Activated CD4-positive, CD25-positive, alpha-beta regulatory T cell (primary cell): Measurements from ENCODE around the gene ZNF778.

Experiments used
- DNase-seq, 4 experiments: peaks; one replicate each; lab custom pipeline; 2025; lab: John Stamatoyannopoulos, UW

ZNF778 gene

DNA sequence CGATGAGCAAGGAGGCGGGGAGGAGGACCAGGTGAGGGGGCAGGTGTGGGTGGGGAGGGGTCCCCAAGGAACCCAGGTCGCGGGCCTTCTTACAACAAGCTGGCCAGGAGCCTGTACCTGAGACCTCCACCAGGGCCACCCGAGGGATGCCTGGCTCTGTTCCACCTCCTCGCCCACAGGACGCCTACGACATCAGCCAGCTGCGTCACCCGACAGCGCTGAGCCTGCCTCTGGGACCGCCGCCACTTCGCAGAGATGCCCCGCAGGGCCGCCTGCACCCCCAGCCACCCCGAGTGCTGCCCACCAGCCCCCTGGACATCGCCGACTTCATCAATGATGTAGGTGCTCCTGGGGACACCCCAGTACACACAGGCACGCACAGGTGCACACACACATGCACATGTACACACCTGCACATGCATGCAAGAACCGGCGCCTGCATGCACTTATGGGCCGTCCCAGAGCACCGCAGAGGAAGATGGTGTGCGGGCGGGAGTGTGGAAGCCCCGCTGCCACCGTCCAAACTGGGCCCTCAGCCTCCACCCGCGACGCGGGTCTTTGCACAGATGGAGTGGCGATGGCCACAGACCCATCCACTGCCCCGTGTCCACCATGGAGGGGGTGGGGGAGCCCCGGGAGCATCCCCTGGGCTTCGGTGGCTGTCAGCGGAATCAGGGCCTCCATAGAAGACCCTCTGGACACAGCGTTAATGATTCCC is 23.8 kb upstream of the ZNF778 start:
- no peak for DNase-seq

DNA sequence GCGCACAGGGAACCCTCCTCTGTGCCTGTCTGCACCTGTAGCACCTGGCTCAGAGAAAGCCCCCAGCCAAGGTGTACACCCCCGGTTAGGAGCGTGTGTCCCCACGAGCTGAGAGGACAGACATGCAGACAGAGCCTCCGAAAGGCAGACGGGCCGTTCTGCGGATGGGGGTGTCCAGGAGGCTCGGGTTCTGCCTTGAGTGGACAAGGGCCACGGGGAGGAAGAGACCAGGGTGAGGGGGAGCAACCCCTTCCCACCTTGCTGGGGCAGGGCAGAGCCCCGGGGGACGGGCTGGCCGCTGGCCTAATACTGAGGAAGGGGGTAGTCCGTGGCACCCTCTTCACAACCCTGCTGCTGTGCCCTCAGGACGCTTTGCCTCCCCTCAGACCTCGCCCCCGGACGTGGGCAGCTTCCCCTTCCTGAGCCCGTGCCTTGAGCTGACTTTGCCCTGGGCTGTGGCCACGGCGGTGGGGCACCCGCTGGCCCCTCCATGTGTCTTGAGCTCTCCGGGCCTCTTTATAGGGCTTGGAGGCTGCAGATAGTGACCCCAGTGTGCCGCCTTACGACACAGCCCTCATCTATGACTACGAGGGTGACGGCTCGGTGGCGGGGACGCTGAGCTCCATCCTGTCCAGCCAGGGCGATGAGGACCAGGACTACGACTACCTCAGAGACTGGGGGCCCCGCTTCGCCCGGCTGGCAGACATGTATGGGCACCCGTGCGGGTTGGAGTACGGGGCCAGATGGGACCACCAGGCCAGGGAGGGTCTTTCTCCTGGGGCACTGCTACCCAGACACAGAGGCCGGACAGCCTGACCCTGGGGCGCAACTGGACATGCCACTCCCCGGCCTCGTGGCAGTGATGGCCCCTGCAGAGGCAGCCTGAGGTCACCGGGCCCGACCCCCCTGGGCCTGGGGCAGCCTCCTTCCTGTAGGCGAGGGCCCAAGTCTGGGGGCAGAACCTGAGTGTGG is 22.9 kb upstream of the ZNF778 start:
- no peak for DNase-seq

DNA sequence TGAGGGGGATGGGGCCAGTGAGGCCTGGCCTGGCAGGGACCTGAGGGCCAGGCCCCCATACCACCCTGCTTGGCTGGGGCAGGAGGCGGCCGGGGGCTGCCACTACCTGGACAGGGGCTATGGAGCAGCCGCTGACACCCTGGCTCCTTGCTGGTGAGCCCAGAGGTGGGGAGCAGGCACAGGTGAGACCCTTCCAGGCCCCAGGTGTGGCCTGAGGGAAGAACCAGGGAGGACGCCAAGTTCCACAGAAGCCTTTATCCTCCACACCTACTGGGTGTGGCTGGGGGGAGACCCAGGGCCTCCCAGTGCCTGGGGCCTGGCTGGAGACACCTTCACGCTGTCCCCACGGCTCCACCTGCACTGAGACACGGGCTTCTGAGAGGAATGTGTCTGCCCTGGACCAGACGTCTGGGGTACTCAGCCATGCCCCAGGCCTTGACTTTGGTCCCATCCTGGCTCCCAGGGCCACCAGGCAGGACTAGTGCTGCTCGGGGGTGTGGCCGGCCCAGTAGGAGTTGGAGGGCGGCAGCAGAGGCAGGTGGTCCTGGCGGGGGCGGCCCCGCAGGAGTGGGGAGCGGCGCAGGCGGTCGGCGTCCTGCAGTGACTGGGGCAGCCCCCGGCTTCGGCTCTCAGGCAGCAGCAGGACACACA is 21.9 kb upstream of the ZNF778 start:
- no peak for DNase-seq

DNA sequence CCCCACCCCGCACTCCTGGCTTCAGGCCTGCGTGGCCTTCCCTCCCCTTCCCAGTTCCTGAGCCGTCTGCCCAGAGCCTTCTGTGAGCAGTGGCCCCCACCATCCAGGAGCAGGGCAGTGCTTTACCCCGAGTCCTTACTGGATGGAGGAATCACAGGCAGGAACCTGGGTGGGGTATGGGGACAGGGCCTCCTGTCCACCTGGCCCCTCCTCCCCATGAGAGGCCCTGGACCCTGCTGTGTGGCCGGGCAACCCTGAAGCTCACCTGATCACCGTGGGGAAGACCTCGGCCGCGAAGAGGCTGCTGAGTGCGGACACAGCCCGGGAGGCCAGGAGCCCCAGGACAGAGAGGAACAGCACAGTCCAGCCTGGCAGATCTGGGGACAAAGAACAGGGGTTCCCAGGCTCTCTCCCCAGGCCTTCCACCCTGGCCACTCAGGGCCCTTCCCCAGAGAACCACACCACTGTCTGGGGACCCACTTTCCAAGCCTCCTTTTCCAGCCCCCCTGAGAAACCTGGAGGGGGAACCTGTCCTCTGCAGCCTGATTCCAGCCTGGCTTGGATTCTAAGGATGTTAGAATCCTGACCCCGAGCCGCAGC is 20.4 kb upstream of the ZNF778 start:
- no peak for DNase-seq

DNA sequence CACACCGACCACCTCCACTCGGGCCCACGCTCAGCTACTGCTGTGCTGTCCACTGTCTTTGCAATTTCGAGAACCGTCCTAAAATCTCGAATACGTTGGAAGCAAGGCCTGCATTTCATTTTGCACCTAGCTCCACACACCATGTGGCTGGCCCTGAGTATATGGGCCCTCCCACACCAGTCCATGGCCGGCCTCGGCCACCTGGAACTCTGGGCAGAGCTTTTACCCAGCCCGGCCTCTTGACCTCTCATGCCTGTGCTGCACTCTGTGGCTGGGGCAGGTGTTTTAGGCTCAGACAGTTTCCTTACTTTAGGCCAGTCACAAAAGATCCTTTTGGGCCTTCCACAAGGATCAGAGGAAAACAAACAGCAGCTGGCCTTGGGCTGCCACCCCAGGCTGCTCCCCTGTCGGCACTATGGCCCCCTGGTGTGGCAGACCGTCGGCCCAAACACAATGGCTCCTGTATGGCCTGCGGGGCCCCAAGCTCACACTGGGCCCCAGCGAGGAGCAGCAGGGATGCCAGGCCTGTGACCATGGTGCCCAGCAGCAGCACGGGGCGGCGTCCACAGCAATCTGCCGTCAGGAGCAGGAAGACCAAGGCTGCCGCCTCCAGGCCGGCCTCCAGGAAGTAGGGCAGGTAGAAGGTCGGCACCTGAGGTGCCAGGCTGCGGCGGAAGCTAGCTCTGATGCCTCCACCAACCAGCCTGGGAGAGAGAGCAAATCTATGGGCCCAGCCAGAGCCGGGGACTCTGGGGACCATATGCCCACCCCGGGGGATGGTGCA is 19.7 kb upstream of the ZNF778 start:
- DNase-seq: no peak

DNA sequence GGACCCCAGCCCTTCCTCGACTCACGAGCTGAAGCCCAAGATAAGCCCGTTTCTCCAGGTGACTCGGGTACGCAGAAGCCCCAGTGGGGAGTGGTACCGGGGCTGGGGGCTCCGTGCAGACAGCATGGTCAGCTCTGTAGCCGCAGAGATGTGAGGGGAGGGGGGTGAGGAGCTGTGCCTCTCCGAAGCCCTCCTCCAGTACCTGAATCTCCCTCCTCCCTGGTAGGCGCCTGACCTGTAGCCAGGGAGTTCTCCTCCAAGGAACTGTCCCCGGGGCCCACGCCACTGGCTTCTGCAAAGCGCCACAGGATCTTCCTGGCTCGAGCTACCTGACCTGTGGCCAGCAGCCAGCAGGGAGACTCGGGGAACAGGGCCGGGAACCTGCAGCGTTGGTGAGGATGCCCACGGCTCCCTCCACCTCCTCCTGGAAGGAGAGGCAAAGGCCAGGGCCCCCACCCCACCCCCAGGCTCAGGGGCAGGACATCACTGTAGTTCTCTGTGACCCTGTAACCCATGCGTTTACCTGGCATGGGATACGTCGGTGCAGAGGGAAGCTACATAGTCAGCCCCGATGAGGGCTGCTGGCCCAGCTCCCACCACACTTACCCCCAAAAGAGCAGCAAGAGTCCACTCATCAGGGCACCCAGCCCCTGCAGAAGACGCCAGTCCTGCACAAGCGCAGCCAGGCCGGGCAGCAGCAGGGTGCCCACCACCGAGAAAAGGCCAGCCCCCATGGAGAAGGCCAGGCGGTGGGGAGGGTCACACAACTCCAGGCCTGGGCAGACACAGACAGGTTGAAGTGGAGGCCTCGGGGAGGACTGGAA is 18.9 kb upstream of the ZNF778 start:
- DNase-seq: no peak

DNA sequence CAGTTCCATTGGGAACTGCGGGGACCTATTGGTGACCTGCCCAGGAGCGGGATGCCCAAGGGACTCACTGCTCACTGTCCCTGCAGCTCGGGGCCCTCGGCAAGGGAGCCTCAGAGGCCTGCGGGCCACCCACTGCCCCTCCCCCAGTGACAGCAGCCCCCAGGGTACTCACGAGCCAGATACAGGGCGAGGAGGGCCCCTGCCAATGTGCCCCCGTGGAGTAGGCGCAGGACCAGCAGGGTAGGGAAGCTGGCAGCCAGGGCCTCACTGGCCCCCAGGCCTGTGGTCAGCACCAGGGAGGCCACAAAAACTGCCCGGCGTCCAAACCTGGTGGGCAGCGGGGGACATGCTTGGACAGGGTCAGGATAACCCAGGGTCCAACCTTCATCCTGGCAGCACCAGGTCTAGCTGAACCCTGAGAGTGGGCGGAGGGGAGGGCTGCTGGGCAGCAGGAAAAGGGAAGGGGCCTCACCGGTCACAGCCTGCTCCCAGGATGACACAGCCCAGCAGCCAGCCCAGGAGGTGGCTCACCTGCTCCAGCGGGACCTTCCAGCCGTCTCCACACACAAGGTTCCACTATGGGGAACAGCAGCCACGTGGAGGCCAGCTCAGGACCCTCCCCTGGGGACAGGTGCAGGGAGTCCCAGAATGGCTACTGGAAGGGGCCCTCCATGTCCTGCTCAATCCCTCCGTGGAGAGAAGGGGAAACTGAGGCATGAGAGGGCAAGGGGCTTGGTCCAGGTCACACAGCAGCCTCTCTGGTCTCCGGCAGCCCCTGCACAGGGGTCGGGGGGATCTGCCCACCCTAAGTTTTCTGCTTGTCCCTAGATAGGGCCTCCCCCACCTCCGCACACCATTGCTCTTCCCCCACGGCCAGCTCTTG is 18.0 kb upstream of the ZNF778 start:
- no peak for DNase-seq

DNA sequence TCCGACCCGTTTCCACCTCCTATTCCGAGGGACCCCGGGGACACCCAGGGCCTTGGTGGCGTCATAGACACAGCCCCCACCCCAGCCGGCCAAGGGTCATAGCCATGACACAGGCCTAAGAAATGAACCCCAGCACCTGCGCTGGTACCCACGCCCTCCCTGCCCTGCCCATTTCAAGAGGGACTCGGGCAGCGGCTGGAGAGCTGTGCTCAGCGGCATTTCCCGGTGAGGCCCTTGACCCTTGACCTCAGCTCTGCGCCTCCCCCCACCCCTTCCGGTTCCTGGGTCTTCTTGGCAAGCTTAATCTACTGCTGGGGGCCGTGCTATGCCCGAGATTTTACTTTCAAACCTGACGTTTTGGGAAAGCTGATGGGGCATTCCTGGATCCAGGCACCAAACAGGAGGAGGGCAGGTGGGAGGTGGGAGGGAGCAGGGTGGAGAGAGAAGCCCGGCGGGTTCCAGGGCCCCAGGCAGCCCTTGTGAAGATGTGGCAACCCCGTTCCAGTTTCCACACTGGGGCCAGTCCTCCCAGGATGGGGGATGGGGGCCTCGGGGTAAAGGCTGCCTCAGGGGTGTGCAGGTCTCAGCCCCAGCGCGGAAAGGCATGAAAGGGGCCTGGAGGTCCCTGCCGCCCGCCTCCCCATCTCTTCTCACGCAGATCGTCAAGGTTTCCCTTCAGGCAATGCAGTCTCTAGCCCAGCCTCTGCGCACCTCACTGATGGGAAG is 17.2 kb upstream of the ZNF778 start, which contains the start of gene SLC22A31:
SLC22A31 (minus strand) TSS at position 414 of the 726 bp plus-strand sequence; CDS start at position 378, 36 bp downstream.
- no peak for DNase-seq

DNA sequence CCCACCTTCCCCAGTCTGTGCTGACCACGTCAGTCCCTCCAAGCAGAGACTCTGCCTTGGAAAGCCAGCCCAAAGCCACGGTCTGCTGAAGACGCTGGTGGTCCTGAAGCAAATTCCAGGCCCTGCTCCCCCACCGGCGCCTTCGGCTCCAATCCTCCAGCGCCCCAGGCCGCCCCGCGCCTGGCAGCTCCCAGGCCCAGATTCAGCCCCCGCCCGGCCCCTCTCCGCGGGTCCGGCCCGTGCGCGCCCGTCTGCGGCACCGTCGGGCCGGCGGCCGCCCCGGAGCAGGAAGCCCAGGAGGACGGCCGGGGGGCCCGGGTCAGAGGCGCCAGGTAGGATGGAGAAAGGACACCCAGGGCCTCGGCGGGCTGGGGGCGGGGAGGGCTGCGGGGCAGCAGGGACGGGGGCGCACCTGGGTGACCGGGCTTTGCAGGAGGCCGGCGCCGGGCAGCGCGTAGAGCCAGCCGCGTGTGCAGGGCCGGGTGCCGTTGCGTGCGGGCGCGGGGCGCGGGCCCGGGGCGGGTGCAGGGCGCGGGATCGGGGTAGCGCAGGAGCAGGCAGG is 16.6 kb upstream of the ZNF778 start:
- DNase-seq: no peak

DNA sequence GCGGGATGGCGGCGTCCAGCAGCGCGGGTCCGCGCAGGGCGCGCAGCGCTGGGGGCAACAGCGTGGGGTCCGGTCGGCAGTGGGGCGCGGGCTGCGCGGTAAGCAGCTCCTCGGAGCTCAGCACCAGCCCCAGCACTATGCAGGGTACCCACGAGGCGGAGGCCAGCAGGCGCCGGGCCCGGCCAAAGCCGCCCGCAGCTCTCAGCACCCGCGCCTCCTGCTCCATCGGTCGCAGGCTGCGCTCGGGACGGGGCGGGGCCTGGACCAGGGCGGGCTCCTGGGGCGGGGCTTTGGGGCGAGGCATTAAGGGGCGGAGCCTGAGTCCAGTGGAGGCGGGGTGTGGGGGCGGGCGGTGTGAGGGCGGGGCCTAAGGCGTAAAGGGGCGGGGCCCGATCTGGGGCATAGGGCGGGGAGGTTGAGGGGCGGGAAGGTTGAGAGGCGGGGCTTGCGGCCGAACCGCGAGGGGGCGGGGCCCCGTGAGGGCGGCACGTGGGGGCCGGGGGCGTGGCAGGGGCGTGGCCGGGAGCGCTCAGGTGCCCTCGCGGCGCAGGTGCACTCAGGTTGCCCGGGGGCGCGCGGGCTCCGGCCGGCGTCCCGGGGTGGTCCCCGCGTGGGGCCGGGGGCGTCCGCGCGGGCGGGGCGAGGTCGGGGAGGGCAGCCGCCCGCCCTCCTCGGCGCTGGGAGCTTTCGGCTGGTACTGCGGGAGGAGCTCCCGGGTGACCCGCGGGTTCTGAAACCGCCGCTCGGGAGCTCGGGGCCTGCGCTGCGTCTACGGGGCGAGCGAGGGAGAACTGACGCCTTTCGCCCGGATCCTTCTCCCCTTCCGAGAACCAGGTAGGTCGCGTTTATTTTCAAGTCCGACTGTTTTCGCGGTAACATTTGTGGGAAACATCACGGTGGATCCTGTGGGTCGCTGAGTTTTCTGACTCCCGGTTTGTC is 15.8 kb upstream of the ZNF778 start:
- peak; percentile 46 to 66 (median 53) for DNase-seq

DNA sequence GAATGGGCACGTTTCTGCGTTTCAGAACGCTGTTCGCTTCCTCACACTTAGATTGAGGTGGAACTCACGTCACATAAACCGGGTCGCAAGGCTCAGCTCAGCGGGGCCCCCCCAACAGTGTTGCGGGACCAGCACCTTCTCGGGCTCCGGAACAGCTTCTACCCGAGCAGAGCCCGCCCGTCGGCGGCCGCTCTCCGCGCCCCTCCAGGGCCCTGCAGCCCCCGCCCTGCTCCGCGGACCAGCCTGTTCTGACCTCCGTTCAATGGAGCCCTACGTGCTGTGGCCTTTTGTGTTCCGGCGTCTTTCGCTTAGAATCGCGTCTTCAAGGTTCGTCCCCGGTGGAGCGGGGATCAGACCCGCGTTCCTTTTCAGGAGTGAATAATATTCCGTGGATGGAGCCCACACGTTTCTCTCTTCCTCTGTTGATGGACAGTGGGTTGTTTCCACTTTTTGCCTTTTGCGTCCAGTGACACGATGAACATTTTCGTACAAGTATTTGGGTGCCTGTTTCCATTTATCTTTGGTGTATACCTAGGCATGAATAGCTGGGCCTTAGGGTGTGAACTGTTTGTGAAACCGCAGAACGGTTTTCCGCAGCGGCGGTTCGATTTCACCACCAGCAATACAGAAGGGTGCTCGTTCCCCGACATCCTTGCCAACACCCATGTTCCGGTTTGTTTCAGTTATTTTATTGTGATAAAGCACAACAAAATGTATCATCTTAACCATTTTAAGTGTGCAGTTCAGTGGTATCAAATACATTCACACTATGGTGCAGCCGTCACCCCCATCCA is 14.9 kb upstream of the ZNF778 start:
- no peak for DNase-seq

DNA sequence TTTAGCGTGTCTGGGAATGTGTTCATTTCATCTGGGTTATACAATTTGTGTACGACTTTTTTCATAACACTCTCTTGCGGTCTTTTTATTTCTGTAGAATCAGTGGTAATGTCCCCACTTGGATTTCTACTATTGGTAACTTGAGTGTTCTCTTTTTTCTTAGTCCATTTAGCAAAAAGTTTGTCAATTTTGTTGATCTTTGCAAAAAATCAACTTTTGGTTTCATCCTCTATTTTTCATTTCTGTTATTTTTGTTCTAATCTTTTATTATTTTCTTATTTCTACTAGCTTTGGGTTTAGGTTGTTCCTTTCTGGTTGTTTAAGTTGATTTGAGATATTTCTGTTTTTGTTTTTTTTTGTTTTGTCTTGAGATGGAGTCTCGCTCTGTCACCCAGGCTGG is 9.5 kb upstream of the ZNF778 start:
- DNase-seq: no peak

DNA sequence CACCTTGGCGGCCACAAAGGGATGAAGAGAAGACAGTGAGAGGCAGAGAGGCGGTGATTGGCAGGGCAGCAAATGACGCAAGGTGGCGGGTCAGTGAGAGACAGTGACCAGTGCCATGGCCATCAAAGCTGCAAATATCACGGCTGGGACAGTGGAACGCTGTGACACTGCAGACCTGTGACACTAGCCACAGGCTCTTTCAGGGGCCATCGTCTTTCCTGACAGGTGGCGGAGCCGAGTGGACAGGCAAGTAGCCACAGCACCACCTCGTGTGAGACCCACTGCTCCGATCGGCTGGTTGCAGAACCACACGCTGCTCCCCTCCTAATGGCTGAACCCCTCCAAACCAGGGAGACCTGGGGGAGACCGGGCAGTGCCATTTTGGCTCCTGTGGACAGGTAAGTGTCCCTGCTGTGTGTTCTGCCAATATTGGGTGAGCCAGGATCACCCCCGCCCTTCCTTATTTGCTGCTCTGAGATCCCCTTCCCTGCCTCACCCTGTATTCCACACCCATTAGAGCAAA is 7.9 kb upstream of the ZNF778 start:
- DNase-seq: no peak

DNA sequence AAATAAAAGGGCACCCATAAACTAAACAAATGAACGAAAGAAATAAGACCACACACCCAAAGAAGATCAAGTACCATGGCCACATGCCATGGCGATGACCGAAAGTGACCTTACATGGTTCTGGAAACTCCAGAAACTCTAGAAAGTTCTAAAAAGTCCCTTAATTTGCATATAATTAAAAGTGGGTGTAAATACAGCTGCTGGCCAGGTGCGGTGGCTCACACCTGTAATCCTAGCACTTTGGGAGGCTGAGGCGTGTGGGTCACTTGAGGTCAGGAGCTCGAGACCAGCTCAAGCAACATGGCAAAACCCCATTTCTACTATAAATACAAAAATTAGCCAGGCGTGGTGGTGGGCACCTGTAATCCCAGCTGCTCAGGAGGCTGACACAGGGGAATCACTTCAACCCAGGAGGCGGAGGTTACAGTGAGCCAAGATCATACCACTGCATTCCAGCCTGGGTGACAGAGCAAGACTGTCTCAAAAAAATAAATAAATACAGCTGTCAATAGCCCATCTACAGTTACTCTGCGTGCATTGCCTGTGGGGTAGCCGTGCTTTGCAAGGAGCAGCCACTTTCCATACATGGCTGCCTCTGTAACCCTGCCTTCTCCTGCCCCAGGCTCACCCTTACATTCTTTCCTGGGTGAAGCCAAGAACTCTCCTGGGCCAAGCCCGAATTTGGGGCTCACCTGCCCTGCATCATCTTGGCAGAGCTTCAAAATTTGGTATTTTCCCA is 7.2 kb upstream of the ZNF778 start:
- DNase-seq: no peak

DNA sequence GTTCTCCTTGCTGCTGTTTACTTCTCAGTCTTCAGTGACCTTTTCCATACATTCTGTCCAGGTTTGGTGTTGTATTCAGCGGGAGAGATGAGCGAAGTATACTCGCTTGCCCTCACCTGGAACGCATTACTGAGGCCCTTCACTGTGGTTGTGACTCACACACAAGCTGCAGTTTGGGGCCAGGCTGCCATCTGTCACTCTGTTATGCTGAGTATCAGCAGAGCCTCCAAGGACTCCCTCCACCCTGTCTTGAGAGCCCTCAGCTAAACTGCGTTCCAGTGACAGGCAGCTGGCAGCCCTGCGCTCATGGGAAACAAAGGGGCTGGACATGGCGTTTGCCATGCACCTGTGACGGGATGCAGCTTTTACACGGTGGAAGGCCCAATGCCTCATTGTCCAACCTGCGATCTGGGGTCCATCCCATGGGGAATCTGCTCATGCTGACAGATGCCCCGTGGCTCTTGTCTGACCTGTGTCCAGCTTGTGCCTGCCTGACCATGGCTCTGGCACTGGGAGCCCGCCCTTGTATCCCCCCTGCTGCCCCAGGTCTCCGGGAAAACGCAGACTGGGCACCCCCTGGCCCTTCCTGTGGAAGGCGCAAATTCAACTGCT is 6.5 kb upstream of the ZNF778 start:
- DNase-seq: no peak
